Cardiac atrium fibroblast (primary cell): Measurements from ENCODE around the gene CCDC195. TPM values are rescaled to one million over a fixed set of nuclear protein-coding genes. Genes with fewer than 3 reads are reported as not detected.

ENCODE experiments used
- total RNA-seq: library from RNA; depleted of rRNA; stranded (reverse); fragments of >200 nt; gene quantifications from 2 replicates; pipeline ENCODE4 v1.2.3, GENCODE V29; 2015

Gene CCDC195, protein sequence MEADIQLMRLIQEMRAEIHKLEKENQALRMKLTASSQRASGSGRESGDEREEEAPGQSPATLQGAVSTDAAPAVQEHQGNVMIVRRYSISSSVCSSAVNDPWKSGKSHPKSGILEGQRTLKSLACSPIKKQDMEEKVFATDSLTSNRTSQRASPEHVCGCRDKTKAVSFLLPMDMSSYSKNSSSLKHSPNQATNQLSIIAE
- not detected in 2 replicates for total RNA-seq

DNA sequence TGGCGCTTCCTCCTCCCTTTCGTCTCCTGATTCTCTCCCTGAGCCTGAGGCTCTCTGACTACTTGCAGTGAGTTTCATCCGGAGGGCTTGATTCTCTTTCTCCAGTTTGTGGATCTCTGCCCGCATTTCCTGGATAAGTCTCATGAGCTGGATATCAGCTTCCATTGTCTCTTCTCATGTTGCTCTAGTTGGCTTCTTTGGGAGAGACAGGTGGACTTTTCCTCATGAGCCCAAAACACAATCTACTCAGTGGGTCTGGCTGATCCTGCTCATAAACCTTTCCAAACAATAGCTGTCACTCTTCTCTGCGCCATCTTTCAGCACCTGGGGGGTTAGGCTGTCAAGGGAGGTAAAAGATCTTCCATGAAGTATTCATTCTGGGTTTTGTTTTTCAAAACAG lies at the start of gene CCDC195:
Gene CCDC195, minus strand, starts transcription at position 165 of the 400 bp plus-strand sequence. Its CDS starts 0 bp downstream, at position 165.

Other genes starting within 250 kb of the CCDC195 start
- gene CUL3, start 131.0 kb downstream of the CCDC195 start, total RNA-seq, result 31.6 and 48.1 TPM in 2 replicates